ENCODE measurements around the gene TMEM151A. TPM values are rescaled to one million over a fixed set of nuclear protein-coding genes. Genes with fewer than 3 reads are reported as not detected.

TMEM151A gene
- total RNA-seq, 1 experiment from 2014 or later = not detected

DNA sequence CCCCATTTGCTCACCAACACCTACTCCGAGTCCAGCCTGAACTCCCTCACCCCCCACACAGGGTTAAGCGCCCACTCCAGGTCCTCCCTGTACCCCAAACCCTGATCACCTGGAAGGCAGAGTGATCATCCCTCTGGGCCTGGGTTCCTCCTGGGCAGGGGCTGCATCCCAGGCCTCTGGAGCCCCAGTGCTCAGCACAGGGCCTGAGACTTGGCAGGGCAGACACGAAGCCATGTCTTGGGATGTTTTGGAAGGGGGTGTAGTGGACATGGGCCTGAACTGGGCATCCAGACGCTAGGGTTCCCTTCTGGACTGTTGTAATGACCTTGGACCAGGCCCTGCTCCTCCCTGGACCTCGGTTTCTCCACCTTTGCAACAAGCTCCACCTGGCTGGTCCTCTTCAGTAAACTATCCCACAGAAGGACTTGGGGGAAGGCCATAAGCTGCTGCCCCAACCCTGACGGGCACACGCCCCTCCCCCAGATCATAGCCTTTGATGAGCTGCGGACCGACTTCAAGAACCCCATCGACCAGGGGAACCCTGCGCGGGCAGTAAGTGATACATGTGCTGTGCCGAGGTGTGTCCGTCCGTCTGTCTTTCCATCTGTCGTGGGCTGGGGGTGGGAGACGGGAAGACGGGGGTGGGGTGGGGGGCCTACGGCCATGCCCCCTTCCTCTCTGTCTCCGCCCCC lies 9.8 kb upstream of the TMEM151A start:
- H3K9me2 ChIP-seq (replicated peaks; ENCODE audit: low read length) = no peaks in the 10 kb centered on the region
- no peak overlapping the region for H3K27ac ChIP-seq (ENCODE audit: low read length)
- H3F3A ChIP-seq (ENCODE audit: low read length, unreplicated experiment) = no peaks in the 10 kb centered on the region
- BruUV-seq (replicated peaks) = no TSS peak
- H3K9ac ChIP-seq (ENCODE audit: low read length) = no peak overlapping the region
- ChIA-PET POLR2A (ENCODE audit: unreplicated experiment) (interaction anchor here (0.7 kb wide), 1 partner anchor 8 kb away, joined by 4 read pairs; no protein-coding TSS in a partner anchor), CTCF (no interaction called here)
- H3K79me2 ChIP-seq (ENCODE audit: low read length) = peaks cover 4% of the 10 kb centered on the region; the same call in 1 of the 2 replicates
- no peaks in the 10 kb centered on the region for H3K27me3 ChIP-seq (ENCODE audit: low read length)
- H3K4me1 ChIP-seq (ENCODE audit: insufficient read depth, low read length) = peaks cover 9% of the 10 kb centered on the region; the same call in 1 of the 2 replicates
- no peak overlapping the region for H3K4me2 ChIP-seq (ENCODE audit: low read length)
- H3K36me3 ChIP-seq (ENCODE audit: low read depth, low read length) = no peaks in the 10 kb centered on the region
- intact Hi-C loops (cut with micrococcal nuclease) = no loop called here
- no peak for TF ChIP-seq EZH2 (IDR thresholded peaks at IDR 0.05; ENCODE audit: low read length, unreplicated experiment)
- TF ChIP-seq CTCF (conservative IDR thresholded peaks at IDR 0.05; ENCODE audit: low read depth, low read length) = no peak
- no peak for TF ChIP-seq EZH2phosphoT487 (IDR thresholded peaks at IDR 0.05; ENCODE audit: borderline replicate concordance, low read length)
- no peak for DNase-seq
- H4K20me1 ChIP-seq (ENCODE audit: low read length) = no peaks in the 10 kb centered on the region
- no peaks in the 10 kb centered on the region for H3K9me3 ChIP-seq (ENCODE audit: low read length)
- ATAC-seq = no peak
- H3K4me3 ChIP-seq (ENCODE audit: low read length) = no peak overlapping the region
- no peak overlapping the region for H2AFZ ChIP-seq (ENCODE audit: low read length)

- CTCF ChIA-PET = interaction anchor here (0.6 kb wide), 1 partner anchor 836 kb away, joined by 3 read pairs; the partner anchor contains the start of gene KDM2A
- DNase-seq = peak; percentile 97
- Histone ChIP-seq H3K36me3 (ENCODE audit: low read depth, low read length) (no peaks in the 10 kb centered on the region), H3K9ac (ENCODE audit: low read length) (no peak overlapping the region), H3F3A (ENCODE audit: low read length, unreplicated experiment) (no peaks in the 10 kb centered on the region), H3K9me2 (replicated peaks; ENCODE audit: low read length) (no peaks in the 10 kb centered on the region), H3K9me3 (ENCODE audit: low read length) (no peaks in the 10 kb centered on the region), H3K27me3 (ENCODE audit: low read length) (no peaks in the 10 kb centered on the region), H4K20me1 (ENCODE audit: low read length) (no peaks in the 10 kb centered on the region), H3K79me2 (ENCODE audit: low read length) (peaks cover 12% of the 10 kb centered on the region), H3K4me1 (ENCODE audit: insufficient read depth, low read length) (peaks cover 12% of the 10 kb centered on the region), H3K4me2 (ENCODE audit: low read length) (no peak overlapping the region), H3K4me3 (ENCODE audit: low read length) (no peak overlapping the region), H2AFZ (ENCODE audit: low read length) (no peak overlapping the region), H3K27ac (ENCODE audit: low read length) (no peak overlapping the region)
- no TSS peak for BruUV-seq (replicated peaks)
- TF ChIP-seq EZH2 (IDR thresholded peaks at IDR 0.05; ENCODE audit: low read length, unreplicated experiment) (no peak), CTCF (conservative IDR thresholded peaks at IDR 0.05; ENCODE audit: low read depth, low read length) (peak; percentile 96), EZH2phosphoT487 (IDR thresholded peaks at IDR 0.05; ENCODE audit: borderline replicate concordance, low read length) (no peak)
- intact Hi-C loops (cut with micrococcal nuclease) = no loop called here
- peak; percentile 79 for ATAC-seq
- POLR2A ChIA-PET (ENCODE audit: unreplicated experiment) = no interaction called here
These were observed 8.9 kb upstream of the TMEM151A start for GRCh38 chr11:66282468-66283455.

Measured in PC-3 (cell line).